ENCODE data around the gene ARRDC2.

- TF ChIP-seq ZNF274 (IDR thresholded peaks at IDR 0.05; ENCODE audit: low read depth, low read length) (no peak), SUZ12 (IDR thresholded peaks at IDR 0.05; ENCODE audit: extremely low read depth, insufficient read depth, insufficient read length) (no peak)
Measured at GRCh38 chr19:17985037-17985818, 22.7 kb upstream of the ARRDC2 start.
